Measurements from ENCODE around the gene SEMA6C. TPM values are rescaled to one million over a fixed set of nuclear protein-coding genes. Genes with fewer than 3 reads are reported as not detected.

The SEMA6C gene
- total and polyA plus RNA-seq, 2 of the 13 experiments (the other 11 are each of a cell fraction or from before 2014, with no cell fraction given): 1.4 to 2.9 TPM

GRCh38 chr1:151189637-151190445 lies 43.4 kb upstream of the SEMA6C start, which contains the start of gene VPS72 (continued):
- peak; percentile 97 for TF ChIP-seq SRF (IDR thresholded peaks at IDR 0.05; ENCODE audit: low read depth, low read length)
- no peak for TF ChIP-seq ZNF333 (CRISPR knock-in tag; IDR thresholded peaks at IDR 0.05; ENCODE audit: borderline replicate concordance)
- TF ChIP-seq SMC3 (IDR thresholded peaks at IDR 0.05; ENCODE audit: low read length): no peak
- TF ChIP-seq ZNF788 (CRISPR knock-in tag; IDR thresholded peaks at IDR 0.05; ENCODE audit: borderline replicate concordance): no peak; the same call in 1 of the 2 replicates
- TF ChIP-seq NONO (IDR thresholded peaks at IDR 0.05): no peak
- TF ChIP-seq NONO (CRISPR knock-in tag; conservative IDR thresholded peaks at IDR 0.05): peak; percentile 82
- 0 out of 2 replicates have a peak, but pooled peaks have one; percentile 30 for TF ChIP-seq TEF (CRISPR knock-in tag; IDR thresholded peaks at IDR 0.05)
- TF ChIP-seq ZFX (CRISPR knock-in tag; IDR thresholded peaks at IDR 0.05; ENCODE audit: low read depth): peak; percentile 90
- 0 out of 2 replicates have a peak, but pooled peaks have one; percentile 32 for TF ChIP-seq RARG (CRISPR knock-in tag; IDR thresholded peaks at IDR 0.05; ENCODE audit: low read depth)
- no peak for TF ChIP-seq TAF15 (IDR thresholded peaks at IDR 0.05; ENCODE audit: low read depth, low read length, poor library complexity, severe bottlenecking)
- TF ChIP-seq ZNF883 (CRISPR knock-in tag; IDR thresholded peaks at IDR 0.05; ENCODE audit: not compliant biosample characterization): peak; percentile 32
- TF ChIP-seq THAP11 (CRISPR knock-in tag; IDR thresholded peaks at IDR 0.05): peak; percentile 96
- no peak for TF ChIP-seq ZNF776 (CRISPR knock-in tag; IDR thresholded peaks at IDR 0.05)
- TF ChIP-seq, protein P1, sequence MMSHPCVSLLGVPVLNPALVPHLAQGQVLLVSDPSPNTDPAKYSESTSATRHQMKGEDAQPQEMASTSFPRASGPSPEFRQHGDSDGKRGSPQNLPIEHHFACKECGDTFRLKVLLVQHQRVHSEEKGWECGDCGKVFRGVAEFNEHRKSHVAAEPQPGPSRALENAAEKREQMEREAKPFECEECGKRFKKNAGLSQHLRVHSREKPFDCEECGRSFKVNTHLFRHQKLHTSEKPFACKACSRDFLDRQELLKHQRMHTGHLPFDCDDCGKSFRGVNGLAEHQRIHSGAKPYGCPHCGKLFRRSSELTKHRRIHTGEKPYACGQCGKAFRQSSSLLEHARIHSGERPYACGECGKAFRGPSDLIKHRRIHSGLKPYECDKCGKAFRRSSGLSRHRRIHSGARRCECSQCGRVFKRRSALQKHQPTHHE (CRISPR knock-in tag; IDR thresholded peaks at IDR 0.05; ENCODE audit: borderline replicate concordance): peak; percentile 88; the same call in 1 of the 2 replicates
- no peak for TF ChIP-seq STAG1 (CRISPR knock-in tag; IDR thresholded peaks at IDR 0.05)
- TF ChIP-seq ZNF207 (IDR thresholded peaks at IDR 0.05; ENCODE audit: borderline replicate concordance): no peak
- no peak for TF ChIP-seq RFX3 (CRISPR knock-in tag; IDR thresholded peaks at IDR 0.05)
- TF ChIP-seq SKIL (CRISPR knock-in tag; IDR thresholded peaks at IDR 0.05; ENCODE audit: borderline replicate concordance): no peak
- peak; percentile 45; the same call in 1 of the 2 replicates for TF ChIP-seq ZNF256 (CRISPR knock-in tag; conservative IDR thresholded peaks at IDR 0.05)
- TF ChIP-seq ZNF792 (CRISPR knock-in tag; IDR thresholded peaks at IDR 0.05): peak; percentile 93
- no peak for TF ChIP-seq ZNF770 (CRISPR knock-in tag; IDR thresholded peaks at IDR 0.05)
- TF ChIP-seq ZNF790 (CRISPR knock-in tag; IDR thresholded peaks at IDR 0.05; ENCODE audit: borderline replicate concordance): no peak
- no peak for TF ChIP-seq TCF12 (IDR thresholded peaks at IDR 0.05)
- no peak for TF ChIP-seq TCF12 (CRISPR knock-in tag; IDR thresholded peaks at IDR 0.05)
- peak; percentile 73; the same call in 1 of the 2 replicates for TF ChIP-seq BRD4 (CRISPR knock-in tag; IDR thresholded peaks at IDR 0.05)
